Testis (tissue), 3 donors: ENCODE data around the gene IDUA. TPM values are rescaled to one million over a fixed set of nuclear protein-coding genes. Genes with fewer than 3 reads are reported as not detected.
"Not testable (repeated sequence)": the region's sequence is repeated elsewhere in the genome, so short reads cannot be mapped to it uniquely, and the experiment has no call there.

Source experiments
- DNase-seq: peaks from one replicate; pipeline ENCODE4 v3.0.0-alpha.2; 2019
- H3K27ac ChIP-seq, 2 donors: fragments of 200-600 bp; sonication (generic); one replicate each; pipeline ENCODE4 v1.5.1; 2019
- H3K27me3 ChIP-seq: fragments of 200-600 bp; sonication (generic); one replicate; pipeline ENCODE4 v1.5.1; 2019
- H3K36me3 ChIP-seq: fragments of 200-600 bp; sonication (generic); one replicate; pipeline ENCODE4 v1.5.1; 2017; ENCODE audit warnings: low read depth; ENCODE audit errors: missing control alignments
- H3K4me1 ChIP-seq: fragments of 200-600 bp; sonication (generic); one replicate; pipeline ENCODE4 v1.5.1; 2019
- H3K4me3 ChIP-seq, 2 donors: fragments of 200-600 bp; sonication (generic); one replicate each; pipeline ENCODE4 v1.5.1; 2017 to 2019
- H3K9me3 ChIP-seq: fragments of 200-600 bp; sonication (generic); one replicate; pipeline ENCODE4 v1.5.1; 2017
- CTCF ChIP-seq, 3 experiments: fragments of 450-650 bp in 2 of 3; fragments of 200-600 bp in 1 of 3; sonication (generic) in 1 of 3; IDR thresholded peaks; one replicate each; pipeline ENCODE4 v1.5.1; 2016 to 2019; ENCODE audit warnings: antibody characterized with exemption in 3 of 3, mild to moderate bottlenecking in 2 of 3, moderate library complexity in 1 of 3
- POLR2A ChIP-seq: fragments of 450-650 bp; IDR thresholded peaks from one replicate; pipeline ENCODE4 v1.6.1; 2017; ENCODE audit warnings: antibody characterized with exemption, mild to moderate bottlenecking, moderate library complexity
- WGBS, 2 donors: methylation state at CpG; one replicate each; pipeline ENCODE4 v1.1.5; 2018; 5-methylcytosine and 5-hydroxymethylcytosine counted together
- intact Hi-C: fragments of 100-400 bp; cut with DNase I; formaldehyde crosslinking; loops from one replicate; pipeline ENCODE4 v1.15.1; 2023; ENCODE audit warnings: low total_unique reads
- polyA plus RNA-seq: library from polyadenylated mRNA; stranded (reverse); fragments of 350-450 nt; fragmentation: Illumina TruSeq; extraction: RNeasy Lipid Tissue Mini Kit (QIAGEN cat#74804); gene quantifications from one replicate; pipeline ENCODE4 v1.2.3, GENCODE V29; 2014; ENCODE audit warnings: low read depth, low replicate concordance; ENCODE audit not compliant: insufficient read depth
- total RNA-seq, 2 donors: library from RNA; depleted of rRNA; stranded (reverse); fragments of >200 nt; gene quantifications; one replicate each; pipeline ENCODE4 v1.2.3, GENCODE V29; 2016

The IDUA gene
- total and polyA plus RNA-seq, 3 donors from 2014 or later, result 8.9 to 39.4 (median 35.7) TPM

- no peak for DNase-seq
- Histone ChIP-seq H3K9me3 (no peaks in the 10 kb centered on the region), H3K4me1 (peaks cover 12% of the 10 kb centered on the region), H3K36me3 (no peaks in the 10 kb centered on the region), H3K27me3 (no peaks in the 10 kb centered on the region), H3K4me3 (no peak overlapping the region), H3K27ac (no peak overlapping the region)
- 82 to 83% methylated on average over 9 to 12 of the region's 12 CpGs for WGBS, 2 donors
- no peak for TF ChIP-seq POLR2A
- TF ChIP-seq CTCF (IDR thresholded peaks at IDR 0.05), result no peak
- intact Hi-C loops, result no loop called here
Observed at GRCh38 chr4:1044469-1045192, 57.8 kb downstream of the IDUA start.

GRCh38 chr4:1045193-1045594 is 58.4 kb downstream of the IDUA start:
- TF ChIP-seq POLR2A, result no peak
- TF ChIP-seq CTCF (IDR thresholded peaks at IDR 0.05), result no peak
- intact Hi-C loops, result no loop called here
- no peak for DNase-seq
- Histone ChIP-seq H3K9me3 (no peaks in the 10 kb centered on the region), H3K27ac (no peak overlapping the region), H3K4me1 (peaks cover 10% of the 10 kb centered on the region), H3K4me3 (no peak overlapping the region), H3K36me3 (no peaks in the 10 kb centered on the region), H3K27me3 (no peaks in the 10 kb centered on the region)
- WGBS, 2 donors, result 72 to 86% methylated on average over 12 to 14 of the region's 14 CpGs

GRCh38 chr4:1045595-1046201 is 58.9 kb downstream of the IDUA start:
- Histone ChIP-seq H3K4me1 (peaks cover 10% of the 10 kb centered on the region), H3K9me3 (no peaks in the 10 kb centered on the region), H3K27ac (no peak overlapping the region), H3K27me3 (no peaks in the 10 kb centered on the region), H3K36me3 (no peaks in the 10 kb centered on the region), H3K4me3 (no peak overlapping the region)
- no peak for DNase-seq
- TF ChIP-seq POLR2A (no peak), CTCF (IDR thresholded peaks at IDR 0.05) (no peak)
- intact Hi-C loops, result no loop called here
- 52 to 58% methylated on average over 15 to 33 of the region's 36 CpGs for WGBS, 2 donors

- H3K27me3 ChIP-seq, H3K4me3 ChIP-seq: not testable (repeated sequence)
Observed at GRCh38 chr4:1046581-1047011, 59.8 kb downstream of the IDUA start.

GRCh38 chr4:1047106-1047975 is 60.5 kb downstream of the IDUA start:
- Histone ChIP-seq H3K36me3 (no peaks in the 10 kb centered on the region), H3K27me3 (no peaks in the 10 kb centered on the region), H3K4me3 (no peak overlapping the region), H3K9me3 (no peaks in the 10 kb centered on the region), H3K4me1 (peaks cover 10% of the 10 kb centered on the region), H3K27ac (no peak overlapping the region)
- intact Hi-C loops, result no loop called here
- WGBS, 2 donors, result 49 to 58% methylated on average over 10 to 40 of the region's 41 CpGs
- TF ChIP-seq CTCF (IDR thresholded peaks at IDR 0.05), result no peak
- no peak for DNase-seq

More at GRCh38 chr4:1046581-1047011, 59.8 kb downstream of the IDUA start:
- 19 to 20% methylated on average over 29 of the region's 29 CpGs for WGBS, 2 donors
- H3K36me3 ChIP-seq, H3K9me3 ChIP-seq, H3K4me1 ChIP-seq, H3K27ac ChIP-seq, intact Hi-C loops: not testable (repeated sequence)
- peak; percentile 75 for DNase-seq
